ENCODE data around the gene PSMG3.
"Not testable (repeated sequence)": the region's sequence is repeated elsewhere in the genome, so short reads cannot be mapped to it uniquely, and the experiment has no call there.

PSMG3 gene

GRCh38 chr7:1596181-1597043 is 26.6 kb upstream of the PSMG3 start:
- no peak for DNase-seq (ENCODE audit: low read depth in 3 of 3)

- DNase-seq (ENCODE audit: low read depth in 3 of 3) = no peak
Observed at GRCh38 chr7:1595636-1596035, 25.8 kb upstream of the PSMG3 start.

- no peak for DNase-seq (ENCODE audit: low read depth in 3 of 3)
Observed at GRCh38 chr7:1595027-1595426, 25.2 kb upstream of the PSMG3 start.

GRCh38 chr7:1593904-1594421 is 24.1 kb upstream of the PSMG3 start:
- no peak for DNase-seq (ENCODE audit: low read depth in 3 of 3)

- DNase-seq (ENCODE audit: low read depth in 3 of 3) = no peak
Observed at GRCh38 chr7:1593091-1593866, 23.4 kb upstream of the PSMG3 start.

- DNase-seq (ENCODE audit: low read depth in 3 of 3) = no peak
Observed at GRCh38 chr7:1592299-1592871, 22.6 kb upstream of the PSMG3 start.

- no peak for DNase-seq (ENCODE audit: low read depth in 3 of 3)
Observed at GRCh38 chr7:1591876-1592275, 22.0 kb upstream of the PSMG3 start.

GRCh38 chr7:1591396-1591795 is 21.6 kb upstream of the PSMG3 start:
- no peak for DNase-seq (ENCODE audit: low read depth in 3 of 3)

GRCh38 chr7:1590887-1591286 is 21.1 kb upstream of the PSMG3 start:
- no peak for DNase-seq (ENCODE audit: low read depth in 3 of 3)

- DNase-seq (ENCODE audit: low read depth in 3 of 3) = no peak
Observed at GRCh38 chr7:1590476-1590875, 20.6 kb upstream of the PSMG3 start.

GRCh38 chr7:1588978-1589377 is 19.1 kb upstream of the PSMG3 start:
- DNase-seq (ENCODE audit: low read depth in 3 of 3) = no peak

GRCh38 chr7:1587738-1588137 is 17.9 kb upstream of the PSMG3 start:
- no peak for DNase-seq (ENCODE audit: low read depth in 3 of 3)

GRCh38 chr7:1586827-1587705 is 17.2 kb upstream of the PSMG3 start:
- DNase-seq (ENCODE audit: low read depth in 3 of 3) = no peak

- no peak for DNase-seq (ENCODE audit: low read depth in 3 of 3)
Observed at GRCh38 chr7:1586126-1586826, 16.4 kb upstream of the PSMG3 start.

GRCh38 chr7:1585142-1585981 is 15.5 kb upstream of the PSMG3 start:
- no peak for DNase-seq (ENCODE audit: low read depth in 3 of 3)

- no peak for DNase-seq (ENCODE audit: low read depth in 3 of 3)
Observed at GRCh38 chr7:1584700-1585099, 14.9 kb upstream of the PSMG3 start.

- DNase-seq (ENCODE audit: low read depth in 3 of 3) = not testable (repeated sequence)
Observed at GRCh38 chr7:1583241-1583930, 13.6 kb upstream of the PSMG3 start.

GRCh38 chr7:1580422-1581030 is 10.7 kb upstream of the PSMG3 start:
- no peak for DNase-seq (ENCODE audit: low read depth in 3 of 3)

All from stimulated activated CD4-positive, alpha-beta T cell treated with anti-CD3 and anti-CD28 coated beads, TNF-alpha, amount 100 ng/mL, for 4 hours (primary cell).